Peyer's patch (tissue), 4 donors: ENCODE measurements around the gene SERINC2. TPM values are rescaled to one million over a fixed set of nuclear protein-coding genes. Genes with fewer than 3 reads are reported as not detected.

Experiments used
- DNase-seq, 3 donors: peaks; one replicate each; pipeline ENCODE4 v3.0.0-alpha.2; 2017 to 2019
- H3K27ac ChIP-seq, 4 donors: fragments of 200-600 bp; sonication (generic); one replicate each; pipeline ENCODE4 v1.5.1; 2016 to 2019
- H3K27me3 ChIP-seq, 2 donors: fragments of 200-600 bp; sonication (generic); one replicate each; pipeline ENCODE4 v1.5.1; 2019
- H3K36me3 ChIP-seq, 3 donors: fragments of 200-600 bp; sonication (generic); one replicate each; pipeline ENCODE4 v1.5.1; 2016 to 2019
- H3K4me1 ChIP-seq, 4 donors: fragments of 200-600 bp; sonication (generic); one replicate each; pipeline ENCODE4 v1.5.1; 2016 to 2019
- H3K4me3 ChIP-seq, 4 donors: fragments of 200-600 bp; sonication (generic); 1 replicate in 3 of 4; 2 replicates in 1 of 4; pipeline ENCODE4 v1.5.1; 2016 to 2019; ENCODE audit warnings: mild to moderate bottlenecking in 1 of 4
- H3K9me3 ChIP-seq, 4 donors: fragments of 200-600 bp; sonication (generic); one replicate each; pipeline ENCODE4 v1.5.1; 2016 to 2019; ENCODE audit warnings: mild to moderate bottlenecking in 1 of 4
- CTCF ChIP-seq, 6 experiments: fragments of 450-650 bp in 4 of 6; fragments of 200-600 bp in 2 of 6; sonication (generic) in 1 of 6; IDR thresholded peaks; one replicate each; pipeline ENCODE4 v1.5.1; 2017 to 2019; ENCODE audit warnings: antibody characterized with exemption in 6 of 6, mild to moderate bottlenecking in 3 of 6, moderate library complexity in 1 of 6
- POLR2A ChIP-seq, 2 donors: fragments of 450-650 bp; IDR thresholded peaks; one replicate each; pipeline ENCODE4 v1.5.1; 2017; ENCODE audit warnings: antibody characterized with exemption in 2 of 2, mild to moderate bottlenecking in 2 of 2, moderate library complexity in 2 of 2
- total RNA-seq, 4 donors: library from RNA; depleted of rRNA; stranded (reverse); fragments of >200 nt; gene quantifications; one replicate each; pipeline ENCODE4 v1.1.0, GENCODE V29; 2016

Gene SERINC2
- total RNA-seq, 4 donors from 2014 or later = 36.3 to 229 (median 210) TPM

DNA sequence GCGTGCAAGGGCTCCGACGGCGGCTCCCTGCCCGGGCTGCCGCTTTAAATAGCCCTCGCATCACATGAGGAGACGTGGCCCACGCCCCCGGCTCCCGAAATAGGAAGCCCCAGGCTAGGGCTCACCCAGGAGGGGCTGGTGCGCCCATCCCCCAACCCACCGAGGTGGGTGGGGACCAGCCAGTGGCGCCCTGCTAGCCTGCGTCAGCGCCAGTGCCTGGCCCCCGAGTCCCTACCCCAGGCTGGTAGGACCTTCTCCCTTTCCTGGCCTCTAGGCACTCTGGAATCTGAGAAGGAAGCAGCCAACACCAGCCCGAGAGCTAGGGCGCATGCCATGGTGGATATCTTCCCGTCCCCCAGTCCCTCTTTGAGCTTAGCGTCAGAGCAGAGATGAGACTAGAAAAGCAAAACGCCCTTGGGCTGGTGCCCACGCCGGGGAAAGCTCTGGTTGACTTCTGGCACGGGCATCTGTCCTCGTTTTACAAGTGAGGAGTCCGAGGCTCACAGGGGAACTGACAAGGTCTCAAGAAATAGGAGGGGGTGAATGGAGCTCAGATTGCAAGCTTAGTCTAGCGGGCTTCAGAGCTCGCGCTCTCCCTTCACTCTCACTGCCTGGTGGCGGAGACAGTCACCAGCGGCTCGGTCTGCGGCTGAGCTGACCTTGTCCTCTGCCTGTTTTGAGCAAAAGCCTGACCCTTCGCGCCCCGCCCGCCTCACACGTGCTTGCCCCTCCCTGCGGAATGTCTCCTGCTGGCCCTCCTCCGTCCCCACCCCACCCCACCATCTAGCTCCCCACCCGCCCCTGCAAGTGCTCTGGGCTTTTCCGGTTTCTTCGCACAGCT lies 39.7 kb upstream of the SERINC2 start, which contains the start of gene FABP3:
FABP3 (minus strand) TSS at position 21 of the 841 bp plus-strand sequence. CDS start 62 bp downstream, outside the sequence.
- no peak for TF ChIP-seq POLR2A (IDR thresholded peaks at IDR 0.05)
- peak in 1 of 6 experiments; percentile 16 for TF ChIP-seq CTCF (IDR thresholded peaks at IDR 0.05)
- no peaks in the 10 kb centered on the region for H3K27me3 ChIP-seq
- peaks cover 6 to 48% (median 12%) of the 10 kb centered on the region in 4 donors for H3K4me1 ChIP-seq
- H3K36me3 ChIP-seq = no peaks in the 10 kb centered on the region
- peak within 1 kb of the TSS in 3 of 4 donors; percentile 57 to 73 (median 72) for H3K27ac ChIP-seq
- peak; percentile 32 to 85 (median 83) for DNase-seq
- H3K4me3 ChIP-seq = peak within 1 kb of the TSS; percentile 12 to 49 (median 37)
- H3K9me3 ChIP-seq = no peaks in the 10 kb centered on the region

GRCh38 chr1:31373897-31374486 lies 39.0 kb upstream of the SERINC2 start:
- H3K4me1 ChIP-seq = peaks cover 6 to 48% (median 12%) of the 10 kb centered on the region in 4 donors
- no peak for TF ChIP-seq CTCF (IDR thresholded peaks at IDR 0.05)
- TF ChIP-seq POLR2A (IDR thresholded peaks at IDR 0.05) = no peak

DNA sequence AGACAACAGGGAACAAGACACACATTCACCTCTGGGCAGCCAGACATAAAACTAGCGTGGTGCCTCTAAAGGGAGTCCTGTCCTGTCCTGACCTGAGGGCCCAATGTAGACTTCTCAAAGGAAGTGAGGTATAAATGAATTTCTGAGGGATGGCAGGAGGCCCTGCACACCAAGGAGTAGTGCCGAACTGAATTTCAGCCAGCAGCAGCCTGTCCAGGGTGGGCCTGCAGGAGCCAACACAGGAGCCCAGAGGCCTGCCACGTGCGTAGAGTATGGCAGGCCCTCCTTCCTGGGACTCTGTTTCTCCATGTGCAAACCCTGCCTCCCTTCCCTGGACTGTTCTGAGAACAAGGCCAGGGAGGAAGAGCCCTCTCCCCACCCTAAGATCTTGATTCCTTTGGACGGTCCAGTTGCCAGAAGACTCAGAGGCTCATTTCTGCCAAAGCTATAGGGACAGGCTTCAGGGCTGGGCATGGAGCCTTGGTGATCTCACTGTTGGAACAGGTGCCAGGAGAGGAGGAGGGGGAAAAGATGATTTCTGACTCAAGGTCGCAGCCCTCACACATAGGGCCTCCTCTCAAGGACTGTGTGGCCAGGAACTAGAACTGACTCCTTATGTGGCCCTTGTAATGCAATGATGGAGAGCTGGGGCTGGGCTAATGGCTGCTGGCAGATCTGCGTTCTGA lies 38.4 kb upstream of the SERINC2 start:
- no peak overlapping the region for H3K4me3 ChIP-seq
- peaks cover 6 to 48% (median 12%) of the 10 kb centered on the region in 4 donors for H3K4me1 ChIP-seq
- H3K27me3 ChIP-seq = no peaks in the 10 kb centered on the region
- no peaks in the 10 kb centered on the region for H3K9me3 ChIP-seq
- H3K36me3 ChIP-seq = no peaks in the 10 kb centered on the region
- H3K27ac ChIP-seq = peak overlapping the region in 1 of 4 donors; percentile 72
- no peak for TF ChIP-seq CTCF (IDR thresholded peaks at IDR 0.05)
- TF ChIP-seq POLR2A (IDR thresholded peaks at IDR 0.05) = no peak
- DNase-seq = no peak

More at GRCh38 chr1:31373897-31374486, 39.0 kb upstream of the SERINC2 start:
- H3K9me3 ChIP-seq = no peaks in the 10 kb centered on the region
- H3K4me3 ChIP-seq = peak overlapping the region in 3 of 4 donors; percentile 30 to 49 (median 44)
- H3K27me3 ChIP-seq = no peaks in the 10 kb centered on the region
- H3K36me3 ChIP-seq = no peaks in the 10 kb centered on the region
- H3K27ac ChIP-seq = peak overlapping the region in 3 of 4 donors; percentile 57 to 73 (median 72)
- no peak for DNase-seq

DNA sequence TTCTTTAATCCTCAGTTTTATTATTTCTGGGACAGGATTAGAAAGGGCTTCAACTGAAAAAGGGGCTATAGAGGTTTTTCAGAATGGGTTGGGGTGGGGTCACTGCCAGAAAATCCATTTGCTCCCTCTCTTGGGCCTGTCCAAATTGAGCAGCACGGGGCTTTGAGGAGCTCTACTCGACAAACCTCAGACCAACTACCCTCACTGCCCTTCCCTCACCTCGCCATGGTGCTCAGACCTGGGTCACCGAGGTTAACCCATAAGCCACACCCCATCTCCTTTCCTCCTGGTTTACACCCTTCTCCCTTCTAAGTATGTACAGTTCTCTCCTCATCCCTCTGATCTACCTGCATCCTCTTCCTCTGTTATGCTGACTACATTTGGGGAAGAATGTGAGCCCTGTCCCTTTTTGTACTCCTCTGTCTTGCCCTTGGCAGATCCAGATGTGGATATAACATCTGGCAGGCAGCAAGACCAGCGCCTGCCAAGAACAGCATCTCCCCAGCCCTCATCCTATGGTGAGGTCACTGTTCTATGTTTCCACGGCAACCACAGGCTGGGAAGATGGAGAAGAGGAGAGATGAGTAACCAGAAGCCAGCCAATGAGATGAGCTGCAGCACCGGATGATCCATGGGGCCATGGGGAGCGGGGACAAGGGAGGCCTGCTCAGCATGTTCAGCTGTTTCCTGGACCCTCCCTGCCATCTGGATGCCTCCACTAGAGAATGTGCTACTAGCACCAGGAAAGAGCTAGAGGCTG lies 36.5 kb upstream of the SERINC2 start:
- Histone ChIP-seq H3K27me3 (no peaks in the 10 kb centered on the region), H3K9me3 (no peaks in the 10 kb centered on the region), H3K4me1 (peaks cover 6 to 34% (median 12%) of the 10 kb centered on the region in 4 donors), H3K36me3 (no peaks in the 10 kb centered on the region), H3K27ac (no peak overlapping the region), H3K4me3 (no peak overlapping the region)
- TF ChIP-seq POLR2A (IDR thresholded peaks at IDR 0.05) (no peak), CTCF (IDR thresholded peaks at IDR 0.05) (no peak)
- DNase-seq = no peak

GRCh38 chr1:31377364-31377863 lies 35.6 kb upstream of the SERINC2 start:
- no peak for DNase-seq
- Histone ChIP-seq H3K36me3 (no peaks in the 10 kb centered on the region), H3K4me1 (peaks cover 6 to 25% (median 11%) of the 10 kb centered on the region in 4 donors), H3K9me3 (no peaks in the 10 kb centered on the region), H3K27ac (no peak overlapping the region), H3K4me3 (no peak overlapping the region), H3K27me3 (no peaks in the 10 kb centered on the region)
- TF ChIP-seq POLR2A (IDR thresholded peaks at IDR 0.05) (no peak), CTCF (IDR thresholded peaks at IDR 0.05) (no peak)
